Measurements from ENCODE around the gene AJM1. TPM values are rescaled to one million over a fixed set of nuclear protein-coding genes. Genes with fewer than 3 reads are reported as not detected.

AJM1 gene
- total RNA-seq, 6 donors from 2014 or later: 1.4 to 7.3 (median 3.0) TPM

DNA sequence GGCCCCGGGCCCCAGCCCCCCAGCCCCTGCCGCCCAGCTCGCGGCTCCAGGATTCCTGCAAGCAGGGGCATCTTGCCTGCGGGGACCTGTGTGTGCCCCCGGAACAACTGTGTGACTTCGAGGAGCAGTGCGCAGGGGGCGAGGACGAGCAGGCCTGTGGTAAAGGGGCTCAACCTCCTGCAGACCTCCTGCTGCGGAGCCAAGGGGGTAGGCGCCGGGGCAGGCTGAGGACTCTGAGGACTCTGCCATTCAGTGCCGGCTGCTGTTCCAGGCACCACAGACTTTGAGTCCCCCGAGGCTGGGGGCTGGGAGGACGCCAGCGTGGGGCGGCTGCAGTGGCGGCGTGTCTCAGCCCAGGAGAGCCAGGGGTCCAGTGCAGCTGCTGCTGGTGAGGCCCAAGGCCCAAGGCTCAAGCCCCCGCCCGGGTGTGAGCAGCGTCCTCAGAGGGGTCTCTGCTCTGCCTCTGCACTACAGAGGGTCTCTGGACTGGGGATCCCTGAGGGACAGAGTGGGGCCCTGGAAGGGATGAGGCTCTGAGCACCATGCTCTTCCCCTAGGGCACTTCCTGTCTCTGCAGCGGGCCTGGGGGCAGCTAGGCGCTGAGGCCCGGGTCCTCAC is 13.3 kb downstream of the AJM1 start:
- no peak overlapping the region for H3K4me3 ChIP-seq
- H3K27ac ChIP-seq: no peak overlapping the region
- DNase-seq: peak in 1 of 2 donors; percentile 83
- no peaks in the 10 kb centered on the region for H3K9me3 ChIP-seq
- no peak for ATAC-seq (ENCODE audit: low FRiP score in 2 of 2)
- H3K4me1 ChIP-seq: peaks cover 2 to 23% (median 10%) of the 10 kb centered on the region in 4 donors
- WGBS, 2 donors: 79% methylated on average over 23 of the region's 26 CpGs; no CpG with 5 or more reads in 1 of the 2 donors
- TF ChIP-seq, protein P1, sequence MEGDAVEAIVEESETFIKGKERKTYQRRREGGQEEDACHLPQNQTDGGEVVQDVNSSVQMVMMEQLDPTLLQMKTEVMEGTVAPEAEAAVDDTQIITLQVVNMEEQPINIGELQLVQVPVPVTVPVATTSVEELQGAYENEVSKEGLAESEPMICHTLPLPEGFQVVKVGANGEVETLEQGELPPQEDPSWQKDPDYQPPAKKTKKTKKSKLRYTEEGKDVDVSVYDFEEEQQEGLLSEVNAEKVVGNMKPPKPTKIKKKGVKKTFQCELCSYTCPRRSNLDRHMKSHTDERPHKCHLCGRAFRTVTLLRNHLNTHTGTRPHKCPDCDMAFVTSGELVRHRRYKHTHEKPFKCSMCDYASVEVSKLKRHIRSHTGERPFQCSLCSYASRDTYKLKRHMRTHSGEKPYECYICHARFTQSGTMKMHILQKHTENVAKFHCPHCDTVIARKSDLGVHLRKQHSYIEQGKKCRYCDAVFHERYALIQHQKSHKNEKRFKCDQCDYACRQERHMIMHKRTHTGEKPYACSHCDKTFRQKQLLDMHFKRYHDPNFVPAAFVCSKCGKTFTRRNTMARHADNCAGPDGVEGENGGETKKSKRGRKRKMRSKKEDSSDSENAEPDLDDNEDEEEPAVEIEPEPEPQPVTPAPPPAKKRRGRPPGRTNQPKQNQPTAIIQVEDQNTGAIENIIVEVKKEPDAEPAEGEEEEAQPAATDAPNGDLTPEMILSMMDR (IDR thresholded peaks at IDR 0.05): no peak
- TF ChIP-seq POLR2AphosphoS5 (IDR thresholded peaks at IDR 0.05): no peak
- TF ChIP-seq EP300 (IDR thresholded peaks at IDR 0.05): no peak
- no peak for TF ChIP-seq POLR2A (IDR thresholded peaks at IDR 0.05)
- H3K27me3 ChIP-seq: no peaks in the 10 kb centered on the region
- peaks cover 0 to 16% (median 7%) of the 10 kb centered on the region in 4 donors for H3K36me3 ChIP-seq

DNA sequence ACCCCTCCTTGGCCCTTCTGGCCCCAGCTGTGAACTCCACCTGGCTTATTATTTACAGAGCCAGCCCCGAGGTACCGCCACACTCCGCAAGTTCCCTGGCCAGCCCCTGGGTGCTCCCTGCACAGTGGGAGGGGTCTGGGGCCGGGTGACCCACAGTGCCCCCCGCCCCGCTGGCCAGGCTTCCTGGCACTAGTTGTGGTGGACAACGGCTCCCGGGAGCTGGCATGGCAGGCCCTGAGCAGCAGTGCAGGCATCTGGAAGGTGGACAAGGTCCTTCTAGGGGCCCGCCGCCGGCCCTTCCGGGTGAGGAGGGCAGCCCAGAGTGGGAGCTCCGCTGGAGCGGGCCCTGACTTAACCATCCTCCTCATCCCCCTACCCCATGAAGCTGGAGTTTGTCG is 13.8 kb downstream of the AJM1 start:
- Histone ChIP-seq H3K4me3 (no peak overlapping the region), H3K4me1 (peaks cover 0 to 19% (median 7%) of the 10 kb centered on the region in 4 donors), H3K27ac (no peak overlapping the region), H3K36me3 (peaks cover 0 to 16% (median 7%) of the 10 kb centered on the region in 4 donors), H3K27me3 (no peaks in the 10 kb centered on the region), H3K9me3 (no peaks in the 10 kb centered on the region)
- 58 to 74% methylated on average over 8 to 15 of the region's 15 CpGs for WGBS, 2 donors
- ATAC-seq (ENCODE audit: low FRiP score in 2 of 2) (no peak), DNase-seq (peak in 1 of 2 donors; percentile 81)
- TF ChIP-seq, protein P1 (IDR thresholded peaks at IDR 0.05): no peak
- TF ChIP-seq POLR2AphosphoS5 (IDR thresholded peaks at IDR 0.05): no peak
- no peak for TF ChIP-seq POLR2A (IDR thresholded peaks at IDR 0.05)
- TF ChIP-seq EP300 (IDR thresholded peaks at IDR 0.05): no peak

DNA sequence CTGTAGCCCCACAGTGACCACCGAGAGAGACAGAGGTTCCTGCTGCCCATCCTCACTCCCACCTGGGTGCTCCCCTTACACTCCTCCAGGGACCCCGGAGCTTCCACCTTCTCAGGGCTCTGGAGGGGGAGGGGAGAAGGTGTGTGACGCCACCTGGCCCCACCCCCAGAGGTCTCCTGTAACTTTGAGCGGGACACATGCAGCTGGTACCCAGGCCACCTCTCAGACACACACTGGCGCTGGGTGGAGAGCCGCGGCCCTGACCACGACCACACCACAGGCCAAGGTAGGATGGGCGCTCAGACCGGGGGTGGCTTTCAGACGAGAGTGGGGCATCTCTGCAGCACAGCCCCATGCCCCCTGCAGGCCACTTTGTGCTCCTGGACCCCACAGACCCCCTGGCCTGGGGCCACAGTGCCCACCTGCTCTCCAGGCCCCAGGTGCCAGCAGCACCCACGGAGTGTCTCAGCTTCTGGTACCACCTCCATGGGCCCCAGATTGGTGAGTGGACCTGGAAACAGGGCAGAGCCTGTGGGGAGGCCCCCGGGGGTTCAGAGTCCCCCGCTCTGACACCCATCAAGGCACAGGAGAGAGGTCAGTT is 14.4 kb downstream of the AJM1 start:
- H3K4me1 ChIP-seq: peaks cover 0 to 19% (median 7%) of the 10 kb centered on the region in 4 donors
- no peak overlapping the region for H3K4me3 ChIP-seq
- ATAC-seq (ENCODE audit: low FRiP score in 2 of 2) (no peak), DNase-seq (peak in 1 of 2 donors; percentile 71)
- 78 to 100% methylated on average over 2 to 13 of the region's 14 CpGs for whole genome bisulfite sequencing, 2 donors
- H3K36me3 ChIP-seq: peaks cover 2 to 16% (median 11%) of the 10 kb centered on the region in 4 donors
- no peaks in the 10 kb centered on the region for H3K9me3 ChIP-seq
- TF ChIP-seq POLR2A (IDR thresholded peaks at IDR 0.05) (no peak), POLR2AphosphoS5 (IDR thresholded peaks at IDR 0.05) (no peak), EP300 (IDR thresholded peaks at IDR 0.05) (no peak)
- TF ChIP-seq, protein P1 (IDR thresholded peaks at IDR 0.05): no peak
- no peaks in the 10 kb centered on the region for H3K27me3 ChIP-seq
- no peak overlapping the region for H3K27ac ChIP-seq

DNA sequence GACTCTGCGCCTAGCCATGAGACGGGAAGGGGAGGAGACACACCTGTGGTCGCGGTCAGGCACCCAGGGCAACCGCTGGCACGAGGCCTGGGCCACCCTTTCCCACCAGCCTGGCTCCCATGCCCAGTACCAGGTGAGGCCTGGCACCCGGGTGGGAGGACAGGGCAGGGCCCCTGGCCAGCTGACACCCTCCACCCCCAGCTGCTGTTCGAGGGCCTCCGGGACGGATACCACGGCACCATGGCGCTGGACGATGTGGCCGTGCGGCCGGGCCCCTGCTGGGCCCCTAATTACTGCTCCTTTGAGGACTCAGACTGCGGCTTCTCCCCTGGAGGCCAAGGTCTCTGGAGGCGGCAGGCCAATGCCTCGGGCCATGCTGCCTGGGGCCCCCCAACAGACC is 14.9 kb downstream of the AJM1 start:
- Histone ChIP-seq H3K4me1 (peaks cover 0 to 19% (median 7%) of the 10 kb centered on the region in 4 donors), H3K27ac (no peak overlapping the region), H3K9me3 (no peaks in the 10 kb centered on the region), H3K27me3 (no peaks in the 10 kb centered on the region), H3K36me3 (peaks cover 2 to 22% (median 16%) of the 10 kb centered on the region in 4 donors), H3K4me3 (no peak overlapping the region)
- TF ChIP-seq, protein P1 (IDR thresholded peaks at IDR 0.05): no peak
- TF ChIP-seq POLR2A (IDR thresholded peaks at IDR 0.05) (no peak), EP300 (IDR thresholded peaks at IDR 0.05) (no peak), POLR2AphosphoS5 (IDR thresholded peaks at IDR 0.05) (no peak)
- WGBS, 2 donors: 83 to 91% methylated on average over 2 to 19 of the region's 19 CpGs
- DNase-seq (peak in 1 of 2 donors; percentile 84), ATAC-seq (ENCODE audit: low FRiP score in 2 of 2) (no peak)

Data from upper lobe of left lung (tissue), 6 donors.